Measurements from ENCODE around the gene PSMC3IP. TPM values are rescaled to one million over a fixed set of nuclear protein-coding genes. Genes with fewer than 3 reads are reported as not detected.

The PSMC3IP gene
- total RNA-seq, 6 experiments from 2014 or later, result 7.3 to 18.2 (median 16.0) TPM

DNA sequence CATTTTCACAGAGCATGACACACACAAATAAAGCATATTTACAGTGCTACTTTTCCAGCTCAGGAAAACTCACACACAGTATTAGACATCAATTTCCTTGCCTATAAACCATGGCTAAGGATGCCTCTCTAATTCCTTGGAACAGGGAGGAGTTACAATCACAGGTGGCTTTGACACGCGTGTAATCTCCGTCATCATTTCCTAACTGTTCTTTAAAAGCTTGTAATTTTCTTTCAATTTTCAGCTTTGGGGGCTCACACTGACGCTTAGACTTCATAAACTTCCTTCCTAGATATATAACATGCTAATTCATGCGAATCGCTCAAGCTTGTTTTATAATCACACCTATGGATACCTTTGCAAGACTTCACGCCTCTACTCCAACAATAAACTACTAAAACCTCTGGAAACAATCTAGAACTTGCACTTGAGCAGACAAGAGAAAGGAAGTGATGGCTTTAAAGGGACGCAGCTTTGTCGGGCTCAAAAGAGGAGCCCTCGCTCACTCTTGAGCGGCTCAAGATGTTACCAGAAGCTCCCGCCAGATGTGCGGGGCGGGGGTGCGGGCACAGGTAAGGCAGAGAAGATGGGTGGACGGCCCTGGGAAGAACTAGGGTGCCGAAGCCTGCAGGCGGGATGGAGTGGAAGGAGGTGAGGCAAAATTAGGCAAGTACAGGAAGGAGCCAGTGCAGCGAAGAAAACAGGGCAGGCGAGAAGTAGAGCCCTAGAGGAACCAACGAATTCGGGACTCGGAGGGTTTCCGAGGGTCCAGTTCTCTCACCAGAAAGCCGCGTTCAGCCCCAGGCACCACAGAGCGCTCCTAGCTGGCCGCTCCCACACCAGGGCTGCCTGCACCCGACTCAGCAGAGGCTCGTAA, 31.0 kb upstream of the PSMC3IP start:
- no peak for DNase-seq
- H3K36me3 Mint-ChIP-seq (ENCODE audit: low read depth), result peaks cover 6% of the 10 kb centered on the region
- no peaks in the 10 kb centered on the region for H3K27me3 Mint-ChIP-seq (ENCODE audit: insufficient read depth)
- no peaks in the 10 kb centered on the region for H3K9me3 Mint-ChIP-seq
- peak overlapping the region; percentile 100 for H3K4me3 Mint-ChIP-seq
- TF ChIP-seq CTCF (IDR thresholded peaks at IDR 0.05), result no peak
- H3K4me1 Mint-ChIP-seq (ENCODE audit: low read depth), result peaks cover 38% of the 10 kb centered on the region
- H3K27ac Mint-ChIP-seq, result peak overlapping the region; percentile 90

GRCh38 chr17:42607769-42608168, 30.2 kb upstream of the PSMC3IP start:
- no peak for DNase-seq
- TF ChIP-seq CTCF (IDR thresholded peaks at IDR 0.05), result no peak

GRCh38 chr17:42603318-42603717, 25.8 kb upstream of the PSMC3IP start:
- no peak for TF ChIP-seq CTCF (IDR thresholded peaks at IDR 0.05)
- no peak for DNase-seq
- no peaks in the 10 kb centered on the region for H3K9me3 Mint-ChIP-seq
- H3K4me3 Mint-ChIP-seq, result no peak overlapping the region
- no peaks in the 10 kb centered on the region for H3K36me3 Mint-ChIP-seq (ENCODE audit: low read depth)
- H3K27me3 Mint-ChIP-seq (ENCODE audit: insufficient read depth), result no peaks in the 10 kb centered on the region; the same call in 1 of the 2 replicates
- H3K4me1 Mint-ChIP-seq (ENCODE audit: low read depth), result peaks cover 38% of the 10 kb centered on the region
- no peak overlapping the region for H3K27ac Mint-ChIP-seq

More at GRCh38 chr17:42607769-42608168, 30.2 kb upstream of the PSMC3IP start:
- H3K9me3 Mint-ChIP-seq, result no peaks in the 10 kb centered on the region
- no peaks in the 10 kb centered on the region for H3K27me3 Mint-ChIP-seq (ENCODE audit: insufficient read depth)
- H3K4me1 Mint-ChIP-seq (ENCODE audit: low read depth), result peaks cover 38% of the 10 kb centered on the region
- peaks cover 4% of the 10 kb centered on the region; the same call in 1 of the 2 replicates for H3K36me3 Mint-ChIP-seq (ENCODE audit: low read depth)
- H3K27ac Mint-ChIP-seq, result peak overlapping the region; percentile 90; the same call in 1 of the 2 replicates
- peak overlapping the region; percentile 100 for H3K4me3 Mint-ChIP-seq

DNA sequence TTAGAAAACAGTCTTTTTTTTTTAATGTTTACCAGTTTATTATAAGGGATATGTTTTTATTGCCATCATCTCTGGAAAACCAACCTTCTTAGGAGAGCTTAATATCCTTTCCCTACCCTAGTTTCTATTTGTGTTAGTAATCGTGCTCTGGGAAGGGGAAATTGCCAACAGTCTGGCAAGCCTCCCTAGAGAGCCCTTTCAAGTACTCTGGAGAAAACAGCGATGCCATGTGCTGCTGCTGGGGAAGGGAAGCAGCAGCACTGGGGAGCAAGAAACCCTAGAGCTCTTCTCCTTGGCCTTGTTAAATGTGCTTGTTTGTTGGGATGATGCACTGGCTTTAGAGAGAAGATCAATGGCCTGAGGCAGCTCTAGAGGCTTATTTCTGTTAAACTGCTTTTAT, 21.4 kb upstream of the PSMC3IP start:
- Mint-ChIP-seq H3K36me3 (ENCODE audit: low read depth) (peaks cover 4% of the 10 kb centered on the region; the same call in 1 of the 2 replicates), H3K27me3 (ENCODE audit: insufficient read depth) (no peaks in the 10 kb centered on the region; the same call in 1 of the 2 replicates), H3K4me3 (no peak overlapping the region), H3K4me1 (ENCODE audit: low read depth) (peaks cover under 1% of the 10 kb centered on the region), H3K27ac (0 out of 2 replicates have a peak overlapping the region, but pooled peaks have one; percentile 8), H3K9me3 (no peaks in the 10 kb centered on the region)
- no peak for TF ChIP-seq CTCF (IDR thresholded peaks at IDR 0.05)
- DNase-seq, result no peak

DNA sequence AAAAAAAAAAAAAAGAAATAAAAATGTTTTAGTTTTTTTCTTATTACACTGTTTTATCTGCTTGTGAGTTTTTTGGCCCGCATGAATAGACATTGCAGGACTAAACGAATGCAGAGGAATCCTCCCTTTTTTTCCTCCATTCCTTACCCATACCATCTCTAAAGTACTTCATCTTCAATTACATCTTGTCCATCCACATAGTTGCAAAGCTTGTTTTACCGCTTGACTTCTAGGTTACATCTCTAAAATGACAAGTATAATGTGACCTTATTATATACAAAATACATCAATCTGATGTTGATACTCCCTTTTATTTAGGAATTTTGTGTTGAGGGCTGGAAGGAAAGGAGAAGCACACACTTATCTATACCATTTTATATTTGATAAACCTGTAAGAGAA, 18.9 kb upstream of the PSMC3IP start:
- TF ChIP-seq CTCF (IDR thresholded peaks at IDR 0.05), result no peak
- no peak for DNase-seq
- Mint-ChIP-seq H3K9me3 (no peaks in the 10 kb centered on the region), H3K27ac (no peak overlapping the region), H3K4me1 (ENCODE audit: low read depth) (peaks cover 4% of the 10 kb centered on the region; the same call in 1 of the 2 replicates), H3K4me3 (no peak overlapping the region), H3K36me3 (ENCODE audit: low read depth) (peaks cover 4% of the 10 kb centered on the region; the same call in 1 of the 2 replicates), H3K27me3 (ENCODE audit: insufficient read depth) (no peaks in the 10 kb centered on the region; the same call in 1 of the 2 replicates)

Data from HFFc6 (cell line).